Activated T-helper 1 cell treated with anti-CD3 and anti-CD28 coated beads, Interleukin-12 subunit alpha, Interleukin-12 subunit beta, Interleukin-2, Interleukin-4 antibody, amounts not matched to agents 30 ng/mL and 10 ng/mL and 1 ng/mL, durations not matched to agents 14 hours and 24 hours and 36 hours (primary cell): Measurements from ENCODE around the gene MAP2K2. TPM values are rescaled to one million over a fixed set of nuclear protein-coding genes. Genes with fewer than 3 reads are reported as not detected.

ENCODE experiments used
- DNase-seq: peaks from one replicate; pipeline ENCODE4 v3.0.0; 2021; ENCODE audit warnings: low spot score
- H3K27ac Mint-ChIP-seq: one replicate; pipeline ENCODE4 v1.8.0; 2021; ENCODE audit warnings: mild to moderate bottlenecking, mixed read lengths
- H3K27me3 Mint-ChIP-seq: one replicate; pipeline ENCODE4 v1.8.0; 2022; ENCODE audit warnings: mild to moderate bottlenecking, moderate library complexity, mixed read lengths; ENCODE audit not compliant: insufficient read depth
- H3K36me3 Mint-ChIP-seq: one replicate; pipeline ENCODE4 v1.8.0; 2021; ENCODE audit warnings: low read depth, mixed read lengths
- H3K4me1 Mint-ChIP-seq: one replicate; pipeline ENCODE4 v1.8.0; 2021; ENCODE audit warnings: low read depth, mixed read lengths
- H3K4me3 Mint-ChIP-seq: one replicate; pipeline ENCODE4 v1.8.0; 2021; ENCODE audit warnings: mild to moderate bottlenecking, moderate library complexity, mixed read lengths
- H3K9me3 Mint-ChIP-seq: one replicate; pipeline ENCODE4 v1.8.0; 2021; ENCODE audit warnings: mixed read lengths
- intact Hi-C: fragments of 100-400 bp; cut with micrococcal nuclease; formaldehyde crosslinking; loops from one replicate; pipeline ENCODE4 v1.15.1; 2024
- total RNA-seq: library from RNA; stranded (reverse); gene quantifications from 2 replicates; pipeline ENCODE4 v1.2.3, GENCODE V29; 2022

MAP2K2 gene
- total RNA-seq, 1 donor from 2014 or later = 135 TPM

DNA sequence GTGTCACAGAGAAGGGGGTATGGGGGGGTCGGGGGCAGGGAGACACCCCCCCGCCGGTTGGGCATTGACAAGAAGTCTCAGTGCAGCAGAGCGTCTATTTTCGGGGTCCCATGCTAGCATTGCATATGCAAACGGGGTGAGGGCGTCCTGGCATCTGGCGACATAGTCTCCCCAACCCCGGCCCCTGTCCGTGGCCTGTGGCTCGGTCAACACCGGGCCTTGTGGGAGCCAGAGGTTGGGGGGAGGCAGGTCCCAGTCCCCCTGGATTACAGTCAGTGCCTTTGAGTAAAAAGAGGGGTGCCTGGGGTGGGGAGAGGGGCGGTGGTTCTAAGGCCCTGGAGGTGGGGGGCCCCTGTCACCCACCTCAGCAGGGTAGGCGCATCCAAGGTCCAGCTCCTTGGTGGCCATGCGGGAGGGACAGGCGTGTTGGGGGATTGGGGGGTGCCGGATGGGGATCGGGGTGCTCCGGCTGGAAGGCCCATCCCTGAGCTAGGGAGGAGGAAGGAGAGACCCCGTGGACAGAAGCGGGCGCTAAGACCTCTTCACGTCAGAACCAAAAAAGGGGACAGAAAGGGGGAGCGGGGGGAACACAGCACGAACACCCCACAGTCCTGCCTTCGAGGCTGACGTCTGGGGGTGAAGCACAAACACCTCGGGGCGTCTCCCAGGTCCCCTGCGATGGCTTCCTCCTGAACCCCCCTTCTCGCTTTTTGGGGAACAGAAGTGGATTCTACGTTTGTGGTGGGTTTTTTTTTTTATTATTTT, 78.1 kb downstream of the MAP2K2 start:
- Mint-ChIP-seq H3K9me3 (no peaks in the 10 kb centered on the region), H3K27me3 (no peaks in the 10 kb centered on the region), H3K36me3 (peaks cover 16% of the 10 kb centered on the region), H3K4me1 (peaks cover 4% of the 10 kb centered on the region), H3K4me3 (no peak overlapping the region), H3K27ac (no peak overlapping the region)
- DNase-seq = no peak
- intact Hi-C loops = no loop called here

DNA sequence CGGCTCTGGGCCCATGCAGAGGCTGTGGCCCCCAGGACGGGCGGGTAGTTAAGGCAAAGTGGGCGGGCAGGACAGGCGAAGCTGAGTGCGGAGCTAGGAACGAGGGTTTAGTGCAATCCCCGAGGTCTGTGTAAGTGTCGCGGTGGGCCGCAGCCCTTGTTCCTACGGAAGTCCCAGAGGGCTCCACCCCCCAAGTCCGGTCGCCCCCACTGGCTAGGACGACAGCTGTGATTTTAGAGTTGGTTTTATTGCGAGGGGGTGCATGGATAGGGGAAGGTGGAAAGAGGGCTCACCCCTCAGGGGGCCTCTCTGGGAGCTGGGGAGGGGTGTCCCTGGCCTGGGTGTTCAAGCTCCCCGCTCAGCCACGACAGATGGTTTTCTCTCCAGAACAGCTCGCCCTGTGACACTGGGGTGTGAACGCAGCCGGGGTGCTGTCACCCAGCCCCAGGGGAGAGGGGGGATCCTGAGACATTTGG, 78.9 kb downstream of the MAP2K2 start:
- intact Hi-C loops = no loop called here
- no peak for DNase-seq
- Mint-ChIP-seq H3K36me3 (peaks cover 11% of the 10 kb centered on the region), H3K27ac (no peak overlapping the region), H3K4me3 (no peak overlapping the region), H3K27me3 (no peaks in the 10 kb centered on the region), H3K9me3 (no peaks in the 10 kb centered on the region), H3K4me1 (no peaks in the 10 kb centered on the region)

GRCh38 chr19:4043966-4044715, 79.8 kb downstream of the MAP2K2 start:
- no peaks in the 10 kb centered on the region for H3K9me3 Mint-ChIP-seq
- H3K27ac Mint-ChIP-seq = no peak overlapping the region
- no peaks in the 10 kb centered on the region for H3K27me3 Mint-ChIP-seq
- peaks cover 8% of the 10 kb centered on the region for H3K36me3 Mint-ChIP-seq
- no peak for DNase-seq
- H3K4me3 Mint-ChIP-seq = no peak overlapping the region
- no peaks in the 10 kb centered on the region for H3K4me1 Mint-ChIP-seq
- intact Hi-C loops = no loop called here

DNA sequence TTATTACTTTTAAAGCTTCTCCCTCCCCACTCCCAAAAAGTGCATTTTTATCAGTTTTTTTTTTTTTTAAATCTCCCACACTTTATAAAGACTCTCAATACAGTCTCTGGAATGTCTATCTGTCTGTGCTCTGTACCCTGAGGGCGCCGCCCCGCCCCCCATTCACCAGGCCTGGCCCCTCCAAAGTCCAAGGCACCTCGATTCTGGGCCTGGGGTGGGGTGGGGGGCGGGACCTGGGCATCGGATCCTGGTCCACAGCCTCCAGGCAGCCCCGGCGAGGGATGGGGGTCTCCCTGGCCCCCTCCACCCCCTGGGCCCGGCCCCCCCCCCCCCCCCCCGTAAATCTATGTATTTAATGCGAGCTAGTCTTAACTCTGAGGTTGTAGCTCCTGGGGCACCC, 80.5 kb downstream of the MAP2K2 start:
- no peaks in the 10 kb centered on the region for H3K27me3 Mint-ChIP-seq
- H3K9me3 Mint-ChIP-seq = no peaks in the 10 kb centered on the region
- H3K27ac Mint-ChIP-seq = no peak overlapping the region
- no peak for DNase-seq
- H3K36me3 Mint-ChIP-seq = peaks cover 8% of the 10 kb centered on the region
- H3K4me3 Mint-ChIP-seq = no peak overlapping the region
- no peaks in the 10 kb centered on the region for H3K4me1 Mint-ChIP-seq
- intact Hi-C loops = no loop called here

DNA sequence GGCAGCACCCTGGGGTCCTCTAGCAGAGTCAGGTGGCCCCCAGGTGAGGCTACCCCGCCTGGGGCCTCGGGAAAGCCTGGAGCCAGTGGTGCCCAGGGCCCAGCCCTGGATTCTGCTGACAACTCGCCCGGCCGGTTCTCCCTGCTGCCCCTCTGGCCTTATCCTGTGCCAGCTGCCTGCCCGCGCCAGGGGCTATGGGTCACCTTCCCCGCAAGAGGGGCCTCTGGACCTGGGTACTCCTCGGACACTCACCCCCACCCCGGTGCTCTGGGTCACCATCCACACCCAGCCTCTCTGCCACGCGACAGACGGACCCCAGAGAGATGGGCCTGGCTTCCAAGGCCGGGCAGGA, 81.2 kb downstream of the MAP2K2 start:
- no peak overlapping the region for H3K4me3 Mint-ChIP-seq
- H3K27me3 Mint-ChIP-seq = no peaks in the 10 kb centered on the region
- H3K27ac Mint-ChIP-seq = no peak overlapping the region
- intact Hi-C loops = no loop called here
- H3K4me1 Mint-ChIP-seq = no peaks in the 10 kb centered on the region
- DNase-seq = no peak
- H3K9me3 Mint-ChIP-seq = no peaks in the 10 kb centered on the region
- H3K36me3 Mint-ChIP-seq = peaks cover 8% of the 10 kb centered on the region

DNA sequence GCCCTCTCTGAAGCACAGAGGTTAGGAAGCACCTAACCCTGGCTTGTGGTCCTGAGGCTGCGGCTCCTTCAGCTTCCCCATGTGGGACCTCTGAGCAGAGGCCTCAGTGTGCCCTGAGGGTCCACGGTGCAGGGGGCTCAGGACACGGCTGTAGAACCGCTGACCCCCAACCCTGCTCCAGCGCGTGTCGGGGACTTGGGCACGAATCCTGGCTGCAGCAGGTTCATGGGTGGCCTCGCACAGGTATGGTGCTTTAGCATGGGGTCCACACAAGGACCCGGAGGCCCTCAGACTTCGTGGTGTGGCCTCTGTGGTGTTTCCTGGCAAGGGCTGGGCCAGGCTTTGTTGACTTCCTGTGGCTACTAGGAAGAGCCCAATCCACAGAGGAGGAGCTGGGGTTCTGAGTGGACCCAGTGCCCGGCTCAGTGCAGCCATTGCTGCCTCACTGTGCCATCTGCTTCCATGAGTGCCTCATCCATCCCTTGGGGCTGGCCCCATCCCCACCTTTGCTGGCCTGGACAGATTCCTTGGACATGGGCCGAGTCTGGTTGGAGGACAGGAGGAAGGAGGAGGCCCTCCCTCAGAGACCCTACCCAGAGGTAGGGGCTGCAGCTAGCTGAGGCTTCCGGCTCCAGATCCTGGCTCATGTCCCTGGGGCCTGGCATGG, 81.7 kb downstream of the MAP2K2 start:
- no peak overlapping the region for H3K4me3 Mint-ChIP-seq

More for the DNA sequence above, 81.7 kb downstream of the MAP2K2 start:
- DNase-seq = no peak
- intact Hi-C loops = no loop called here
- Mint-ChIP-seq H3K9me3 (no peaks in the 10 kb centered on the region), H3K27me3 (no peaks in the 10 kb centered on the region), H3K36me3 (peaks cover 8% of the 10 kb centered on the region), H3K4me1 (no peaks in the 10 kb centered on the region), H3K27ac (no peak overlapping the region)

Other genes with a start within 250 kb of the MAP2K2 start
- not detected in 2 replicates for gene ATCAY, start 243.4 kb downstream of the MAP2K2 start, total RNA-seq
- gene NMRK2, start 191.1 kb downstream of the MAP2K2 start, total RNA-seq = not detected in 2 replicates
- gene DAPK3, start 153.0 kb downstream of the MAP2K2 start, total RNA-seq = 47.2 and 47.3 TPM in 2 replicates
- 2,359 TPM in 2 replicates for gene EEF2, start 138.7 kb downstream of the MAP2K2 start, total RNA-seq
- 37.6 and 41.0 TPM in 2 replicates for gene PIAS4, start 116.4 kb downstream of the MAP2K2 start, total RNA-seq
- 37.1 and 41.3 TPM in 2 replicates for gene ZBTB7A, start 57.2 kb downstream of the MAP2K2 start, total RNA-seq
- 0.13 TPM in 1 of 2 replicates, not detected in the other for gene CREB3L3, start 29.5 kb upstream of the MAP2K2 start, total RNA-seq
- gene SIRT6, start 58.4 kb upstream of the MAP2K2 start, total RNA-seq = 42.6 and 46.4 TPM in 2 replicates
- 0.49 and 0.54 TPM in 2 replicates for gene ANKRD24, start 58.6 kb upstream of the MAP2K2 start, total RNA-seq
- 43.3 and 49.7 TPM in 2 replicates for gene EBI3, start 105.4 kb upstream of the MAP2K2 start, total RNA-seq
- gene YJU2, start 123.0 kb upstream of the MAP2K2 start, total RNA-seq = 36.8 and 40.6 TPM in 2 replicates
- not detected in 2 replicates for gene SHD, start 155.1 kb upstream of the MAP2K2 start, total RNA-seq
- gene TMIGD2, start 178.3 kb upstream of the MAP2K2 start, total RNA-seq = 11.0 and 13.2 TPM in 2 replicates
- gene FSD1, start 180.5 kb upstream of the MAP2K2 start, total RNA-seq = 39.1 and 46.5 TPM in 2 replicates
- gene STAP2, start 214.7 kb upstream of the MAP2K2 start, total RNA-seq = 12.9 and 15.0 TPM in 2 replicates
- 15.7 and 19.3 TPM in 2 replicates for gene MPND, start 219.4 kb upstream of the MAP2K2 start, total RNA-seq